A673 (cell line): Measurements from ENCODE around the gene SIRPA. TPM values are rescaled to one million over a fixed set of nuclear protein-coding genes. Genes with fewer than 3 reads are reported as not detected.

Experiments used
- BruUV-seq: library from RNA; stranded (reverse); fragments of 400-500 nt; replicated peaks from 2 replicates; lab custom pipeline; 2021; lab: Mats Ljungman, UMichigan
- CTCF ChIA-PET: fragments of 300-600 bp; sonication (Branson Sonifier 250); formaldehyde crosslinking; loops from one replicate; lab custom pipeline; 2022; ENCODE audit warnings: antibody characterized with exemption; lab: Charles Lee
- POLR2A ChIA-PET: fragments of 300-600 bp; sonication (Branson Sonifier 250); formaldehyde crosslinking; loops from one replicate; lab custom pipeline; 2022; ENCODE audit warnings: antibody characterized with exemption; ENCODE audit not compliant: low non-redundant PET; lab: Charles Lee
- DNase-seq: peaks from one replicate; pipeline ENCODE4 v3.0.0-alpha.2; 2015; ENCODE audit warnings: low spot score
- H3K27ac ChIP-seq: fragments of 200-600 bp; sonication (generic); 2 replicates; pipeline ENCODE4 v1.5.1; 2016; ENCODE audit warnings: mixed run types, low read depth, mild to moderate bottlenecking, mixed read lengths, antibody characterized with exemption, low read length; ENCODE audit not compliant: poor library complexity, severe bottlenecking
- H3K27me3 ChIP-seq: fragments of 200-600 bp; sonication (generic); replicated peaks from 2 replicates; pipeline ENCODE4 v1.6.1; 2017; ENCODE audit warnings: mixed run types, low read depth, mild to moderate bottlenecking, mixed read lengths, antibody characterized with exemption, low read length; ENCODE audit not compliant: insufficient read depth, poor library complexity
- H3K36me3 ChIP-seq: fragments of 200-600 bp; sonication (generic); 2 replicates; pipeline ENCODE4 v1.6.1; 2016; ENCODE audit warnings: mixed run types, mild to moderate bottlenecking, mixed read lengths, antibody characterized with exemption, low read length; ENCODE audit not compliant: insufficient read depth, poor library complexity, severe bottlenecking
- H3K4me1 ChIP-seq: fragments of 200-600 bp; sonication (generic); 2 replicates; pipeline ENCODE4 v1.6.1; 2017; ENCODE audit warnings: mixed run types, mild to moderate bottlenecking, mixed read lengths, antibody characterized with exemption, low read length; ENCODE audit not compliant: insufficient read depth, poor library complexity, severe bottlenecking
- H3K4me3 ChIP-seq: fragments of 200-600 bp; sonication (generic); 2 replicates; pipeline ENCODE4 v1.5.1; 2016; ENCODE audit warnings: low read depth, mixed run types, mild to moderate bottlenecking, mixed read lengths, low read length; ENCODE audit not compliant: poor library complexity, severe bottlenecking
- H3K9me3 ChIP-seq: fragments of 200-600 bp; sonication (generic); 2 replicates; pipeline ENCODE4 v1.6.1; 2016; ENCODE audit warnings: mixed run types, low read depth, mild to moderate bottlenecking, mixed read lengths, antibody characterized with exemption, low read length; ENCODE audit not compliant: poor library complexity, severe bottlenecking
- CTCF ChIP-seq: fragments of 300-800, 200-600 bp; sonication (generic); conservative IDR thresholded peaks from 2 replicates; pipeline ENCODE4 v1.5.1; 2017; ENCODE audit warnings: low read depth, mild to moderate bottlenecking, antibody characterized with exemption, low read length, moderate library complexity, mixed read lengths
- EZH2 ChIP-seq: fragments of 200-600 bp; sonication (generic); IDR thresholded peaks from 2 replicates; pipeline ENCODE4 v1.6.1; 2017; ENCODE audit warnings: borderline replicate concordance, low read depth, mild to moderate bottlenecking, mixed read lengths, antibody characterized with exemption, low read length; ENCODE audit not compliant: poor library complexity, severe bottlenecking
- intact Hi-C: fragments of 100-400 bp; cut with micrococcal nuclease; formaldehyde crosslinking; loops from one replicate; pipeline ENCODE4 v1.10.0; 2022; ENCODE audit not compliant: unreplicated experiment
- total RNA-seq: library from RNA; stranded (reverse); gene quantifications from 2 replicates; pipeline ENCODE4 v1.2.3, GENCODE V29; 2021

The SIRPA gene
- total RNA-seq, 1 experiment from 2014 or later: 81.0 TPM

DNA sequence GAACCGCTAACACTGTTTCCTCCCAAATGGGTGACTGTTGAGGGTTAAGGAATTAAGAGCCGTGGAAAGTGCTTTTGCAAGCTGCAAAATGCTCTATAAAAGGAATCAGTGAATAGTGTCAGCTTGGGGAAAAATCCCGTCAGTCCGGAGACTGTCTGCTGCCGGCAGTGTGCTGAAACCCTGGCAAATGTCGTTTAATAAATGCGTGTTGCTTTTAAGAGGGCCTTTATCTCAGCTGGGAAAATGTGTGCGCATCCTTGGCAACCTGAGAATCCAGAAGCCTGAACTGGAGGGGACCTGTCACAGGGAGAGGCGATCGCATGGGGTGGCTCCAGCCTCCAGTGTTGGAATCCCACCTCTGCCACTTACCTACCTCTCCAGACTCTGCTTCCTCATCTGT, 9.8 kb downstream of the SIRPA start:
- H3K4me1 ChIP-seq: peaks cover 8% of the 10 kb centered on the region
- H3K4me3 ChIP-seq: no peak overlapping the region
- ChIA-PET POLR2A (no interaction called here), CTCF (no interaction called here)
- TF ChIP-seq EZH2 (no peak), CTCF (no peak)
- H3K27ac ChIP-seq: peak overlapping the region; percentile 47
- peaks cover 23% of the 10 kb centered on the region for H3K36me3 ChIP-seq
- intact Hi-C loops: no loop called here
- no peaks in the 10 kb centered on the region for H3K9me3 ChIP-seq
- no peak for DNase-seq
- H3K27me3 ChIP-seq: no peaks in the 10 kb centered on the region
- no TSS peak for BruUV-seq

DNA sequence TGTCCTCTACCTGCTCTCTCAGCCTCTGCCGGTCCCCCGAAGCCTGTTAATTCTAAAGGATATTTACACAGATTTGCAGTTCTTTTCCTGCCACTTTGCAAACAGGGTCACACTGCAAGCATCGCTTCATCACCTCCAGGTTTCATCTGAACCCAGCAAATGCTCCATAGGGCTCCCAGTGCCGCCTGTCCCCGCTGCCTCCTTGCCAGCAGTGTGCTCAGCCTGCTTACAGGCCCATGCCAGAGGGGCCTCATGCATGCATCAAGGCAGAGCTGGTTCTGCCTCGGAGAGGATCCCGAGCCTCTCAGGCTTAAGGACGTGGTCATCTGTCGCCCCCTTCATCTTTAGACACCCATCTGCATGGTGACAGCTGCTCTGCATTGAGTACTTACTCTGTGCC, 10.5 kb downstream of the SIRPA start:
- POLR2A ChIA-PET: no interaction called here
- TF ChIP-seq CTCF (no peak), EZH2 (no peak)
- no peak for DNase-seq
- Histone ChIP-seq H3K27ac (peak overlapping the region; percentile 47), H3K9me3 (no peaks in the 10 kb centered on the region), H3K4me3 (no peak overlapping the region), H3K4me1 (peaks cover 1% of the 10 kb centered on the region), H3K27me3 (no peaks in the 10 kb centered on the region), H3K36me3 (peaks cover 26% of the 10 kb centered on the region)
- CTCF ChIA-PET: no interaction called here
- no TSS peak for BruUV-seq
- intact Hi-C loops: no loop called here

GRCh38 chr20:1906361-1907051, 11.3 kb downstream of the SIRPA start:
- intact Hi-C loops: no loop called here
- Histone ChIP-seq H3K9me3 (no peaks in the 10 kb centered on the region), H3K27ac (no peak overlapping the region), H3K4me1 (peaks cover 2% of the 10 kb centered on the region), H3K4me3 (no peak overlapping the region), H3K36me3 (peaks cover 26% of the 10 kb centered on the region), H3K27me3 (no peaks in the 10 kb centered on the region)
- ChIA-PET CTCF (no interaction called here), POLR2A (no interaction called here)
- DNase-seq: no peak
- no peak for TF ChIP-seq CTCF
- TF ChIP-seq EZH2: no peak
- BruUV-seq: no TSS peak
